HG02870 (cell line): ENCODE data around the gene EQTN.
"Not testable (repeated sequence)": the region's sequence is repeated elsewhere in the genome, so short reads cannot be mapped to it uniquely, and the experiment has no call there.

Experiments used
- ATAC-seq: cut with Tn5 transposase; IDR thresholded peaks from one replicate; pipeline ENCODE4 v1.9.1; 2021; ENCODE audit warnings: mild to moderate bottlenecking, moderate library complexity; ENCODE audit not compliant: unreplicated experiment

The EQTN gene

GRCh38 chr9:27293996-27294395, 3.0 kb downstream of the EQTN start:
- ATAC-seq = no peak

GRCh38 chr9:27292659-27293405, 4.1 kb downstream of the EQTN start:
- ATAC-seq = no peak

GRCh38 chr9:27291292-27291691, 5.7 kb downstream of the EQTN start:
- ATAC-seq = no peak

GRCh38 chr9:27282269-27282668, 14.7 kb downstream of the EQTN start:
- ATAC-seq = no peak

- ATAC-seq = no peak
These were observed 16.1 kb downstream of the EQTN start for GRCh38 chr9:27280860-27281259.

GRCh38 chr9:27280249-27280648, 16.7 kb downstream of the EQTN start:
- no peak for ATAC-seq

- ATAC-seq = no peak
These were observed 17.3 kb downstream of the EQTN start for GRCh38 chr9:27279611-27280010.

- ATAC-seq = no peak
These were observed 18.6 kb downstream of the EQTN start for GRCh38 chr9:27278374-27278773.

GRCh38 chr9:27276193-27277030, 20.5 kb downstream of the EQTN start:
- no peak for ATAC-seq

GRCh38 chr9:27273186-27273585, 23.8 kb downstream of the EQTN start:
- ATAC-seq = no peak

- ATAC-seq = no peak
These were observed 24.8 kb downstream of the EQTN start for GRCh38 chr9:27272103-27272502.

GRCh38 chr9:27261517-27262211, 35.3 kb downstream of the EQTN start:
- ATAC-seq = no peak

- no peak for ATAC-seq
These were observed 36.0 kb downstream of the EQTN start for GRCh38 chr9:27260789-27261516.

GRCh38 chr9:27258662-27259061, 38.3 kb downstream of the EQTN start:
- ATAC-seq = no peak

- no peak for ATAC-seq
These were observed 48.2 kb downstream of the EQTN start for GRCh38 chr9:27248702-27249101.

- ATAC-seq = peak; percentile 72
These were observed 49.2 kb downstream of the EQTN start for GRCh38 chr9:27247756-27248155.

GRCh38 chr9:27239648-27240047, 57.3 kb downstream of the EQTN start:
- not testable (repeated sequence) for ATAC-seq
